HepG2 (cell line): Measurements from ENCODE around the gene RPL4. TPM values are rescaled to one million over a fixed set of nuclear protein-coding genes. Genes with fewer than 3 reads are reported as not detected.

Experiments
- ARID5B ChIP-seq: IDR thresholded peaks from 2 replicates; pipeline ENCODE4 v1.4.0; 2020; ENCODE audit warnings: mild to moderate bottlenecking, missing genetic modification reagents
- E2F5 ChIP-seq: sonication (generic); formaldehyde crosslinking; conservative IDR thresholded peaks from 2 replicates; pipeline ENCODE4 v1.4.0; 2020; ENCODE audit warnings: missing genetic modification reagents
- FOXA1 ChIP-seq, 2 experiments: fragments of 450-650 bp in 1 of 2; sonication (generic) in 1 of 2; formaldehyde crosslinking in 1 of 2; IDR thresholded peaks; 2 replicates each; pipeline versions ENCODE4 v1.4.0 to v1.6.1; 2016 to 2020; ENCODE audit warnings: missing genetic modification reagents in 1 of 2
- FOXO4 ChIP-seq: sonication (generic); formaldehyde crosslinking; conservative IDR thresholded peaks from 2 replicates; pipeline ENCODE4 v1.8.1; 2023; ENCODE audit warnings: missing genetic modification reagents
- HOXA9 ChIP-seq: sonication (generic); formaldehyde crosslinking; IDR thresholded peaks from 2 replicates; pipeline ENCODE4 v1.8.1; 2022; ENCODE audit warnings: missing genetic modification reagents, mild to moderate bottlenecking, moderate library complexity, borderline replicate concordance
- KAT8 ChIP-seq: IDR thresholded peaks from 2 replicates; pipeline ENCODE4 v1.6.1; 2016; ENCODE audit warnings: missing genetic modification reagents, missing compliant biosample characterization
- NR2F6 ChIP-seq, 2 experiments: IDR thresholded peaks; 2 replicates each; pipeline ENCODE4 v1.6.1; 2016; ENCODE audit warnings: antibody characterized with exemption in 1 of 2, mild to moderate bottlenecking in 1 of 2
- PRDM15 ChIP-seq: sonication (generic); formaldehyde crosslinking; IDR thresholded peaks from 2 replicates; pipeline ENCODE4 v1.4.0; 2020; ENCODE audit warnings: missing genetic modification reagents
- PRPF4 ChIP-seq: fragments of 200-400 bp; formaldehyde crosslinking; IDR thresholded peaks from 2 replicates; pipeline ENCODE4 v1.6.1; 2016; ENCODE audit warnings: low read length, low read depth; ENCODE audit not compliant: poor library complexity, severe bottlenecking
- RAD51 ChIP-seq: fragments of 450-650 bp; IDR thresholded peaks from 2 replicates; pipeline ENCODE4 v1.6.1; 2016; ENCODE audit warnings: borderline replicate concordance
- SAFB2 ChIP-seq: sonication (generic); formaldehyde crosslinking; IDR thresholded peaks from 2 replicates; pipeline ENCODE4 v1.5.1; 2020; ENCODE audit warnings: missing genetic modification reagents, low read depth, mild to moderate bottlenecking, borderline replicate concordance
- SP2 ChIP-seq: sonication (generic); formaldehyde crosslinking; IDR thresholded peaks from 2 replicates; pipeline ENCODE4 v1.5.1; 2020; ENCODE audit warnings: mild to moderate bottlenecking, missing genetic modification reagents
- TCF7 ChIP-seq: sonication (generic); IDR thresholded peaks from 2 replicates; pipeline ENCODE4 v1.6.1; 2016; ENCODE audit warnings: antibody characterized with exemption, low read depth
- THAP11 ChIP-seq: IDR thresholded peaks from 2 replicates; pipeline ENCODE4 v1.6.1; 2016; ENCODE audit warnings: missing biosample characterization, missing genetic modification reagents
- ZNF24 ChIP-seq: fragments of 450-650 bp; IDR thresholded peaks from 2 replicates; pipeline ENCODE4 v1.6.1; 2017; ENCODE audit warnings: antibody characterized with exemption, mild to moderate bottlenecking
- ZNF713 ChIP-seq: sonication (generic); formaldehyde crosslinking; IDR thresholded peaks from 2 replicates; pipeline ENCODE4 v1.4.0; 2020; ENCODE audit warnings: mild to moderate bottlenecking, missing genetic modification reagents
- ZNF749 ChIP-seq: sonication (generic); formaldehyde crosslinking; IDR thresholded peaks from 2 replicates; pipeline ENCODE4 v1.8.0; 2022; ENCODE audit warnings: mild to moderate bottlenecking, missing genetic modification reagents, moderate library complexity, borderline replicate concordance
- ZNF816 ChIP-seq: sonication (generic); formaldehyde crosslinking; IDR thresholded peaks from 2 replicates; pipeline ENCODE4 v1.8.0; 2022; ENCODE audit warnings: missing genetic modification reagents, mild to moderate bottlenecking, borderline replicate concordance
- polyA plus RNA-seq, 8 experiments: library from polyadenylated mRNA; depleted of rRNA in 3 of 8; stranded (reverse) in 7 of 8; unstranded in 1 of 8; fragments of >200 nt; fragmentation: Illumina TruSeq in 4 of 8; extraction: Trizol in 4 of 8; gene quantifications; 2 replicates each; pipeline versions ENCODE4 v1.2.1 to v1.2.3, GENCODE V29; 2011 to 2016; ENCODE audit warnings: low read depth in 4 of 8, missing spikeins in 1 of 8, mixed read lengths in 1 of 8; ENCODE audit not compliant: insufficient read depth in 1 of 8
- total RNA-seq, 5 experiments: library from RNA; depleted of rRNA; stranded (reverse); fragments of >200 nt; fragmentation: Illumina TruSeq; extraction: Trizol; gene quantifications; 2 replicates each; pipeline ENCODE4 v1.2.3, GENCODE V29; 2016; ENCODE audit warnings: low read depth in 1 of 5

The RPL4 gene
- total and polyA plus RNA-seq, 2 of the 13 experiments (the other 11 are each of a cell fraction or from before 2014, with no cell fraction given), result 3,630 to 3,960 TPM

- TF ChIP-seq SAFB2 (CRISPR knock-in tag), result no peak; the same call in 1 of the 2 replicates
- no peak for TF ChIP-seq HOXA9 (CRISPR knock-in tag)
- TF ChIP-seq NR2F6 (IDR thresholded peaks at IDR 0.05), result no peak
- TF ChIP-seq NR2F6 (CRISPR knock-in tag; IDR thresholded peaks at IDR 0.05), result no peak
- no peak for TF ChIP-seq E2F5 (CRISPR knock-in tag)
- TF ChIP-seq ARID5B (CRISPR knock-in tag), result peak; percentile 60
- TF ChIP-seq THAP11 (CRISPR knock-in tag), result peak; percentile 90
- no peak for TF ChIP-seq FOXO4
- no peak for TF ChIP-seq PRPF4
- TF ChIP-seq FOXA1 (IDR thresholded peaks at IDR 0.05), result no peak
- TF ChIP-seq FOXA1 (CRISPR knock-in tag; IDR thresholded peaks at IDR 0.05), result no peak; the same call in 1 of the 2 replicates
- no peak for TF ChIP-seq PRDM15
- peak; percentile 98 for TF ChIP-seq KAT8 (CRISPR knock-in tag)
- no peak for TF ChIP-seq ZNF713
- no peak for TF ChIP-seq RAD51
- peak; percentile 75; the same call in 1 of the 2 replicates for TF ChIP-seq ZNF749
- TF ChIP-seq SP2 (CRISPR knock-in tag), result no peak
- TF ChIP-seq ZNF24, result no peak
- no peak for TF ChIP-seq TCF7
- TF ChIP-seq ZNF816 (CRISPR knock-in tag), result peak; percentile 69; the same call in 1 of the 2 replicates
Measured at GRCh38 chr15:66497502-66498455, 6.9 kb downstream of the RPL4 start, which contains the start of gene SNAPC5 (continued).
